Left ventricle myocardium inferior (tissue), 1 donor: ENCODE measurements around the gene WNT4. TPM values are rescaled to one million over a fixed set of nuclear protein-coding genes. Genes with fewer than 3 reads are reported as not detected.

Experiments used
- DNase-seq: peaks from one replicate; pipeline ENCODE4 v3.0.0-alpha.2; 2020
- H3K27ac ChIP-seq: fragments of 200-600 bp; replicated peaks from 2 replicates; pipeline ENCODE4 v1.8.0; 2021
- H3K27me3 ChIP-seq: fragments of 200-600 bp; 2 replicates; pipeline ENCODE4 v1.8.0; 2021; ENCODE audit warnings: low read depth
- H3K36me3 ChIP-seq: fragments of 200-600 bp; 2 replicates; pipeline ENCODE4 v1.8.0; 2021
- H3K4me1 ChIP-seq: fragments of 200-600 bp; 2 replicates; pipeline ENCODE4 v1.8.0; 2021
- H3K4me3 ChIP-seq: fragments of 200-600 bp; 2 replicates; pipeline ENCODE4 v1.8.0; 2021; ENCODE audit warnings: mild to moderate bottlenecking, moderate library complexity
- H3K9me3 ChIP-seq: fragments of 200-600 bp; replicated peaks from 2 replicates; pipeline ENCODE4 v1.8.0; 2021
- intact Hi-C: fragments of 100-400 bp; cut with micrococcal nuclease; formaldehyde crosslinking; loops from one replicate; pipeline ENCODE4 v1.11.0; 2022
- total RNA-seq: library from RNA; stranded (reverse); fragmentation: NEBNext Ultra II Directional; extraction: Animal tissue kit (Norgen Biotek cat#: 25700); gene quantifications from one replicate; pipeline ENCODE4 v1.2.1, GENCODE V29; 2021
- TF ChIP-seq, protein P1 (sequence below): fragments of 200-600 bp; IDR thresholded peaks from 2 replicates; pipeline ENCODE4 v1.8.0; 2021; ENCODE audit warnings: antibody characterized with exemption, mild to moderate bottlenecking, borderline replicate concordance
- donor health status: DM: no; HTN: yes; CAD: no; lungs with severe emphysema.

The WNT4 gene
- total RNA-seq, 1 donor from 2014 or later = not detected

DNA sequence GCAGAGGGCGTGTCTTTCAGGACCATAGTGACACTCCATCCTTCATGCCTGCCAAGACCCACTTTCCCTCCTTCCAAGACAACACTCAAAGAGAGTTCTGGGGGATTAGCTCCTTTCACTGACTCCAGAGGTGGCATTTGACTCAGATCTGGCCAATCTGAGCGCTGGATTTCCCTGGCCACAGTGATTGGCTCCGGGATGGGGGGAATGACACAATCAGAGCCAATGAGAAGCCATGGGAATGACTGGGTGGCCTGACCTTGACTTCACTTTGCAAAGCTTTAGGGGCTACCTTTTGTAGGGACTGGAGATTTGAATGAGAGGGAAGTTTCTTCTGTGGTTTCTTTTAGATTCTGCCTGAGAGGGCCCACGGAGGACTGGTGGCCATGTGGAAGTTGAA, 26.9 kb upstream of the WNT4 start:
- Histone ChIP-seq H3K9me3 (no peaks in the 10 kb centered on the region), H3K27ac (no peak overlapping the region), H3K36me3 (no peaks in the 10 kb centered on the region), H3K4me1 (no peaks in the 10 kb centered on the region), H3K4me3 (no peak overlapping the region), H3K27me3 (peaks cover 27% of the 10 kb centered on the region)
- TF ChIP-seq, protein P1, sequence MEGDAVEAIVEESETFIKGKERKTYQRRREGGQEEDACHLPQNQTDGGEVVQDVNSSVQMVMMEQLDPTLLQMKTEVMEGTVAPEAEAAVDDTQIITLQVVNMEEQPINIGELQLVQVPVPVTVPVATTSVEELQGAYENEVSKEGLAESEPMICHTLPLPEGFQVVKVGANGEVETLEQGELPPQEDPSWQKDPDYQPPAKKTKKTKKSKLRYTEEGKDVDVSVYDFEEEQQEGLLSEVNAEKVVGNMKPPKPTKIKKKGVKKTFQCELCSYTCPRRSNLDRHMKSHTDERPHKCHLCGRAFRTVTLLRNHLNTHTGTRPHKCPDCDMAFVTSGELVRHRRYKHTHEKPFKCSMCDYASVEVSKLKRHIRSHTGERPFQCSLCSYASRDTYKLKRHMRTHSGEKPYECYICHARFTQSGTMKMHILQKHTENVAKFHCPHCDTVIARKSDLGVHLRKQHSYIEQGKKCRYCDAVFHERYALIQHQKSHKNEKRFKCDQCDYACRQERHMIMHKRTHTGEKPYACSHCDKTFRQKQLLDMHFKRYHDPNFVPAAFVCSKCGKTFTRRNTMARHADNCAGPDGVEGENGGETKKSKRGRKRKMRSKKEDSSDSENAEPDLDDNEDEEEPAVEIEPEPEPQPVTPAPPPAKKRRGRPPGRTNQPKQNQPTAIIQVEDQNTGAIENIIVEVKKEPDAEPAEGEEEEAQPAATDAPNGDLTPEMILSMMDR = no peak
- intact Hi-C loops = no loop called here
- DNase-seq = no peak

DNA sequence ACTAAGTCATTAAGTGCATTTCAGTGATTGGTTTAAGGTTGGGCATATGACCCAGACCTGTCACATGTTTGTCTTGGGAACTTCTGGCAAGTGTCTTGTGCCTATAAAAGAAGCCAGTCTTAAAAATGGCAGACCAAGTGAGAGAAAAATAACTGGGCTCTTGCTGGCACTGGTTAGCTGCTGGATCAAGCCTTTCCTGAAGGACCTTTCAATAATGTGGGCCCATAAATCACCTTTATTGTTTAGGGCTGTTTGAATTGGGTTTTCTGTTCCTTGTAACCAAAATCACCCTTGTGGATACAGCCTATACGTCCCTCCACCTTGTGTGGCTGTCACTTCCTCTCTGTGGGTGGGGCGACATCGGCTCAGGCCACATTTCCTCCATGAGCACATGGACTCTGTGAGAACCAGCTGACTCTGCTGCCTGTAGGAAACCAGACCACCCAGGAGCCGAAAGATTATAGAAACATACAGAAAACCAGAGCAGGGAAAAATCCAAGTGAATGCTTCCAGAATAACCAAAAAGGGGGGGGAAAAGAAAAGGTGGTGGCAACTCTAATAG, 25.6 kb upstream of the WNT4 start:
- Histone ChIP-seq H3K27ac (no peak overlapping the region), H3K4me3 (no peak overlapping the region), H3K27me3 (peaks cover 23% of the 10 kb centered on the region), H3K9me3 (no peaks in the 10 kb centered on the region), H3K36me3 (no peaks in the 10 kb centered on the region), H3K4me1 (peaks cover 7% of the 10 kb centered on the region)
- DNase-seq = no peak
- intact Hi-C loops = no loop called here
- TF ChIP-seq, protein P1 = no peak

DNA sequence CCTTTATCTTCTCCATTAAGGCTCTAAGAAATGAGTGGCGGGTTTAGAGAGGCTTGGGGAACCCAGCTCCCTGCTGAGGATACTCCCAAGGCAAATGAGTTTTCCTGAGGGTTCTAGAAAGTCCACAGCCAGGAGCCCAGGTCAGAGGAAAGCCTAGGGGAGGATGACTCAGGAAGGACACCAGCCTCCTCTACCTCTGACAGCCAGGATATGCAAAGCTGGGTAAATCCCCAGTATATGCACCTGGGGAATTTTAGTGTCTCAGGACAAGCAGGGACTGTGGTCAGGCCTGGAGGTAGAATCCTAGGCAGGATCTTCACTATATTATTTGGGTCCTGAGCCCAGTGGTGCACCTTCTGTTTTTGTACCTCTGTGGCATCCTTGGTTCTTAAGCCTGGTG, 23.5 kb upstream of the WNT4 start:
- no peaks in the 10 kb centered on the region for H3K9me3 ChIP-seq
- no peak for DNase-seq
- TF ChIP-seq, protein P1 = no peak
- H3K27ac ChIP-seq = no peak overlapping the region
- no peak overlapping the region for H3K4me3 ChIP-seq
- peaks cover 7% of the 10 kb centered on the region for H3K4me1 ChIP-seq
- intact Hi-C loops = no loop called here
- H3K27me3 ChIP-seq = peaks cover 8% of the 10 kb centered on the region
- no peaks in the 10 kb centered on the region for H3K36me3 ChIP-seq

DNA sequence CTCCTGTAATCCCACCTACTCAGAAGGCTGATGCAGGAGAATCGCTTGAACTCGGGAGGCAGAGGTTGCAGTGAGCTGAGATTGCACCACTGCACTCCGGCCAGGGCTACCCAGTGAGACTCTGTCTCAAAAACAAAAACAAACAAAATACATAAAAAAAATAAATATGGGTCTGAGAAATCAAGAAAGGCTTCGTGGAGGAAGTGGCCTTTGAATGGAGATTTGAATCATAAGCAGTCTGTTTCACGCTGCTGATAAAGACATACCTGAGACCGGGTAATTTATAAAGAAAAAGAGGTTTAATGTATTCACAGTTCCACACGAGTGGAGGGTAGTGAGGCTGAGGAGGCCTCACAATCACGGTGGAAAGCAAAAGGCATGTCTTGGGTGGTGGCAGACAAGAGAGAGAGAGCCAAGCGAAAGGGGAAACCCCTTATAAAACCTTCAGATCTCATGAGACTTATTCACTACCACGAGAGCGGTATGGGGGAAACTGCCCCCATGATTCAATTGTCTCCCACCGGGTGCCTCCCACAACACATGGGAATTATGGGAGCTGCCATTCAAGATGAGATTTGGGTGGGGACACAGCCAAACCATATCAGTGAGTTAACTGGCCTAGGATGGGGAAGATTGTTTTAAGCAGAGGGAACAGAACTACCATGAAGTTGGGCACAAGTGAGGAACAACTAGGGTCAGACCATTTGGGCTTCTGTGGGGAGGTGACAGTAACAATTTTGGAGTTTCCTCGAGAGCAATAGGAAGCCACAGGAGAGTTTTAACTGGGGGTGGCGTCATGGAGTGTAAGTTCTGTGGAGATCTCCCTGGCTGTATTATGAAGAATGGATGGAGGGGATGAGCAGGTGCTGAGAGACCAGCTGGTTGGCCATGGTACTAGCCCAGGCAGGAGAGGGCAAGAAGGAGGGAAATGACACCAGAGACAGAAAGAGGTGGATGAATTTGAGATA, 22.2 kb upstream of the WNT4 start:
- DNase-seq = no peak
- TF ChIP-seq, protein P1 = no peak
- Histone ChIP-seq H3K4me1 (peaks cover 7% of the 10 kb centered on the region), H3K27me3 (peaks cover 3% of the 10 kb centered on the region), H3K9me3 (no peaks in the 10 kb centered on the region), H3K27ac (no peak overlapping the region), H3K4me3 (no peak overlapping the region), H3K36me3 (no peaks in the 10 kb centered on the region)
- intact Hi-C loops = no loop called here

DNA sequence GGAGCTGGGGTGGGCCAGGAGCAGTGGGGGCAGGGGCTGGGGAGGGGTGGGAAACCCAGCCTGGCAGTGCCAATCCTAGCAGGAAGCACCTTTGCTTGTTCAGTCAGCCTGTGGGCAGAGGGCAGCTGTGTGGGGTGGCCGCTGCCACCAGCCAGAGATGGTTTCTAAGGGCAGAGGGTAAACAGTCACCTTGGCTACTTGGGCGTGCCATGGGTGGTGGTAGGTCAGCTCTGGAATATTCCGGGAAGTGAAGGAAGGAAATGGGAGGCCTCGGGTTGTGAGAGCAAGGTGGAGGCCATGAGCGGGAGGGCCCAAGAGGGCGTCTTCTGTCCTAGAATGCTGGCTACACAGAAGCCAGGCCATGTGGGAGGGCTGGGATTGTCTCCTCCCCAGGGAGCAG, 20.7 kb upstream of the WNT4 start:
- intact Hi-C loops = no loop called here
- Histone ChIP-seq H3K4me3 (no peak overlapping the region), H3K4me1 (peaks cover 7% of the 10 kb centered on the region), H3K9me3 (no peaks in the 10 kb centered on the region), H3K27me3 (peaks cover 3% of the 10 kb centered on the region), H3K27ac (no peak overlapping the region), H3K36me3 (no peaks in the 10 kb centered on the region)
- DNase-seq = no peak
- TF ChIP-seq, protein P1 = no peak
